Mucosa of descending colon (tissue), 3 donors: ENCODE data around the gene LRAT. TPM values are rescaled to one million over a fixed set of nuclear protein-coding genes. Genes with fewer than 3 reads are reported as not detected.

Experiments
- ATAC-seq: fragments of 200-7000 bp; cut with Tn5 transposase; one replicate; pipeline ENCODE4 v1.9.1; 2020; ENCODE audit warnings: mild to moderate bottlenecking, moderate library complexity
- DNase-seq, 3 donors: peaks; one replicate each; pipeline ENCODE4 v3.0.0-alpha.2; 2020
- H3K36me3 ChIP-seq: fragments of 200-600 bp; one replicate; pipeline ENCODE4 v1.8.0; 2021; ENCODE audit warnings: low read depth, mild to moderate bottlenecking
- H3K4me1 ChIP-seq: fragments of 200-600 bp; one replicate; pipeline ENCODE4 v1.8.0; 2021; ENCODE audit warnings: low read depth, mild to moderate bottlenecking
- H3K4me3 ChIP-seq: fragments of 200-600 bp; one replicate; pipeline ENCODE4 v1.8.0; 2021; ENCODE audit warnings: mild to moderate bottlenecking
- H3K9me3 ChIP-seq: fragments of 200-600 bp; one replicate; pipeline ENCODE4 v1.8.0; 2021; ENCODE audit warnings: mild to moderate bottlenecking
- CTCF ChIP-seq: fragments of 200-600 bp; IDR thresholded peaks from one replicate; pipeline ENCODE4 v1.8.0; 2022; ENCODE audit warnings: antibody characterized with exemption, mild to moderate bottlenecking
- intact Hi-C, 2 donors: fragments of 100-400 bp; cut with DNase I in 1 of 2; cut with micrococcal nuclease in 1 of 2; formaldehyde crosslinking; loops; one replicate each; pipeline versions ENCODE4 v1.11.0 to v1.11.1; 2022; cut with DNase I, micrococcal nuclease
- total RNA-seq, 3 donors: library from RNA; stranded (reverse); fragmentation: NEBNext Ultra II Directional in 2 of 3; extraction: Animal tissue kit (Norgen Biotek cat#: 25700) in 2 of 3; gene quantifications; one replicate each; pipeline versions ENCODE4 v1.2.1 to v1.2.4, GENCODE V29; 2021 to 2023
- donor health status: DM: no; HTN: no; CAD: no; lungs with moderate emphysema.
- donor health status: DM: no; HTN: no; CAD: no.
- donor health status: DM: no; HTN: yes; CAD: no.

LRAT gene
- total RNA-seq, 3 donors from 2014 or later: 0.14 to 3.2 (median 0.17) TPM

DNA sequence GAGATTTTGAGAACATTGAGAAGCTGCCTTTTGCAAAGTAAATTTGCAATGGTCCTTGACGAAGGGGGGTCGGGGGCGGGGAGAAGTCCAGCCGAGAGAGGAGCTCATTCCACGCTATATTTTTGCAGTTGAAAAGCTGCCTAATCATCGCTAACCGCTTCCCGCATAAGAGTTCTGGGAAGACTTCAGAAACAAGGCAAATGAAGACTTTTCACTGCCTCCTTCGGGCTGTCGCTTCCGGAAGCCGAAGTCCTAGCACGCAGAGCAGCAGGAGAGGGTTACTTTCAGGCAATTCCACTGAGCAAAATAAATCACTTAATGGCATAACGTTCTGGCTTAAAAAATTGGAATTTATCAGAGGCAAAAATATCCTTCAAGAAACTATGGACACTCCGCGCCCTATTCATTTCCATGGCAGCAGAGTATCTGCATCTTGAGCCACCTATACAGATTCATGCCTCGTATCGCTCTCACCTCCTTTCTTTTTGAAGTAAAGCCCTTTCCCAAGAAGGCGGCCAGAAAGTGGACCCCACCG is 2.6 kb upstream of the LRAT start:
- intact Hi-C loops: no loop called here
- ATAC-seq: no peak
- peaks cover 12% of the 10 kb centered on the region for H3K4me1 ChIP-seq
- DNase-seq: no peak
- H3K36me3 ChIP-seq: no peaks in the 10 kb centered on the region
- H3K9me3 ChIP-seq: no peaks in the 10 kb centered on the region
- H3K4me3 ChIP-seq: no peak overlapping the region
- TF ChIP-seq CTCF: no peak

GRCh38 chr4:154741922-154742850 is 1.6 kb upstream of the LRAT start:
- Histone ChIP-seq H3K9me3 (no peaks in the 10 kb centered on the region), H3K4me1 (peaks cover 12% of the 10 kb centered on the region), H3K4me3 (no peak overlapping the region), H3K36me3 (no peaks in the 10 kb centered on the region)
- DNase-seq: peak in 1 of 3 donors; percentile 19
- no peak for TF ChIP-seq CTCF
- ATAC-seq: no peak
- intact Hi-C loops: no loop called here

DNA sequence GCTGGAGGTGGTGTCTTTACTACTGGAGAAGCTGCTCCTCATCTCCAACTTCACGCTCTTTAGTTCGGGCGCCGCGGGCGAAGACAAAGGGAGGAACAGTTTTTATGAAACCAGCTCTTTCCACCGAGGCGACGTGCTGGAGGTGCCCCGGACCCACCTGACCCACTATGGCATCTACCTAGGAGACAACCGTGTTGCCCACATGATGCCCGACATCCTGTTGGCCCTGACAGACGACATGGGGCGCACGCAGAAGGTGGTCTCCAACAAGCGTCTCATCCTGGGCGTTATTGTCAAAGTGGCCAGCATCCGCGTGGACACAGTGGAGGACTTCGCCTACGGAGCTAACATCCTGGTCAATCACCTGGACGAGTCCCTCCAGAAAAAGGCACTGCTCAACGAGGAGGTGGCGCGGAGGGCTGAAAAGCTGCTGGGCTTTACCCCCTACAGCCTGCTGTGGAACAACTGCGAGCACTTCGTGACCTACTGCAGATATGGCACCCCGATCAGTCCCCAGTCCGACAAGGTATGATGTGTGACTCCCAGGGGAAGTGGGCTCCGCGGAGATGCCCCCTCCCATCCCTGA is 634 bp downstream of the LRAT start:
- Histone ChIP-seq H3K4me1 (peaks cover 12% of the 10 kb centered on the region), H3K36me3 (no peaks in the 10 kb centered on the region), H3K4me3 (no peak overlapping the region), H3K9me3 (no peaks in the 10 kb centered on the region)
- ATAC-seq (no peak), DNase-seq (peak in 1 of 3 donors; percentile 14)
- no peak for TF ChIP-seq CTCF
- intact Hi-C loops: no loop called here

GRCh38 chr4:154757713-154758112 is 13.9 kb downstream of the LRAT start:
- Histone ChIP-seq H3K36me3 (no peaks in the 10 kb centered on the region), H3K4me1 (no peaks in the 10 kb centered on the region), H3K9me3 (no peaks in the 10 kb centered on the region), H3K4me3 (no peak overlapping the region)
- ATAC-seq: no peak
- intact Hi-C loops: no loop called here
- no peak for TF ChIP-seq CTCF
- no peak for DNase-seq

- no peaks in the 10 kb centered on the region for H3K4me1 ChIP-seq
- intact Hi-C loops: no loop called here
- no peak overlapping the region for H3K4me3 ChIP-seq
- H3K36me3 ChIP-seq: no peaks in the 10 kb centered on the region
- no peak for ATAC-seq
- DNase-seq: no peak
- no peak for TF ChIP-seq CTCF
- no peaks in the 10 kb centered on the region for H3K9me3 ChIP-seq
Observed at GRCh38 chr4:154760895-154761294, 17.1 kb downstream of the LRAT start.
